ENCODE data around the gene NEB.

Gene NEB

DNA sequence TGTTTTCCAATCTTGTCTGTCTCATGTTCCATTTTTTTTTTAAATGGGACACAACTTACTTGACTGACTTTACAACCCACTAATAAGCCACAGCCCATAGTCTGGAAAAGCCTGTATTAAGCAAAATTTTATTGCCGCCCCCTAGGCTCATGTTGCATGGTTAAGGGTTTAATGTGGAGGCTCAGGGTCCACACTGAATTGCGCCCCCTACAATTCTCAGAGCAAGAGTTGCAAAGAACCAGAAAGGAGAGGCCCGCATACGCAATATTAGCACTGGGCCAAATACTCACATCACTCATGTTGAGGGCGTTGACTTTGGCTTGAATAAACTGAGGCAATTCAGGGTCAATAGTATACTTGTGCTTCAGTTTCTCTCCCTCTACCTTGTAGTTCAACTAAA is 65.5 kb downstream of the NEB start:
- TF ChIP-seq, protein P1, sequence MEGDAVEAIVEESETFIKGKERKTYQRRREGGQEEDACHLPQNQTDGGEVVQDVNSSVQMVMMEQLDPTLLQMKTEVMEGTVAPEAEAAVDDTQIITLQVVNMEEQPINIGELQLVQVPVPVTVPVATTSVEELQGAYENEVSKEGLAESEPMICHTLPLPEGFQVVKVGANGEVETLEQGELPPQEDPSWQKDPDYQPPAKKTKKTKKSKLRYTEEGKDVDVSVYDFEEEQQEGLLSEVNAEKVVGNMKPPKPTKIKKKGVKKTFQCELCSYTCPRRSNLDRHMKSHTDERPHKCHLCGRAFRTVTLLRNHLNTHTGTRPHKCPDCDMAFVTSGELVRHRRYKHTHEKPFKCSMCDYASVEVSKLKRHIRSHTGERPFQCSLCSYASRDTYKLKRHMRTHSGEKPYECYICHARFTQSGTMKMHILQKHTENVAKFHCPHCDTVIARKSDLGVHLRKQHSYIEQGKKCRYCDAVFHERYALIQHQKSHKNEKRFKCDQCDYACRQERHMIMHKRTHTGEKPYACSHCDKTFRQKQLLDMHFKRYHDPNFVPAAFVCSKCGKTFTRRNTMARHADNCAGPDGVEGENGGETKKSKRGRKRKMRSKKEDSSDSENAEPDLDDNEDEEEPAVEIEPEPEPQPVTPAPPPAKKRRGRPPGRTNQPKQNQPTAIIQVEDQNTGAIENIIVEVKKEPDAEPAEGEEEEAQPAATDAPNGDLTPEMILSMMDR (IDR thresholded peaks at IDR 0.05; ENCODE audit: insufficient read depth, low read length, missing control alignments), result no peak
- no peak overlapping the region for H3K4me3 ChIP-seq (ENCODE audit: low read depth, low read length)
- POLR2A ChIA-PET, result no interaction called here
- CTCF ChIA-PET, result no interaction called here
- DNase-seq (ENCODE audit: low read depth, low spot score), result no peak

DNA sequence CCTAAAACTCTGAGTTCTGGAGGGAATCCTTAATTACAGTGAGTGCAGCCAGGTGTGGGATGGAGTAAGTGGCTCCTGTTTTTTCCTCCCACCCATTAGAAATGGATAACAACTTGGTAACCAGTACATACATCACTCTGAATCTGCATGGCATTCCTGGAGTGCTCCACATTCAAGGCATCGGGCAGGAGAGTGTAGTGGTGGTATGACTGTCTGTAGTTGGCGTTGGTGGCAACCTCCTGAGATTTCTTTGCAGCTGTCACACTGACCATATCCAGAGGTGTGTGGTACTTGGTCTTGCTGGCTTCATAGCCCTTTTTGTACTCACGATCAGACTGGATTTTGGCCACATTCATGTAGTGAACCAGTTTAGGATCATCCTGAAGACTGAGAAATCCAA is 68.3 kb downstream of the NEB start:
- ChIA-PET POLR2A (no interaction called here), CTCF (no interaction called here)
- TF ChIP-seq, protein P1 (IDR thresholded peaks at IDR 0.05; ENCODE audit: insufficient read depth, low read length, missing control alignments), result no peak
- H3K4me3 ChIP-seq (ENCODE audit: low read depth, low read length), result no peak overlapping the region
- DNase-seq (ENCODE audit: low read depth, low spot score), result no peak

DNA sequence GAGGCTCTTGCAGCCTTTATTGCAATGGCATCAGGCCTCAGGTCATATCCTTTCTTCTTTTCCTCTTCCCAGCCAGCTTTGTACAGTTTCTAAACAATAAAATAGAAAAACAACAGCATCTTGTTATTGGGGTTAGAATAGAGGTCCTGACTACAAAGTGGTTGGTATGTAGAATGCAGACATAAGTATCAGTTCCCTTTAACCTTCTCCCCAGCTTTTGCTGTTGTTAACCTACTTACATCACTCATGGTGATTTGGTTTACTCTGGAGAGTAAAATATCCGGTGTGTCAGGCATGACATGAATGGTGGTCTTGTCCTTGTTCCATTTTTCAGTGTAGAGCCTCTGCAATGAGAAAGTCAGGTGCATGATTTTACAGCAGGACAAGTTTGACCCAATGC is 69.8 kb downstream of the NEB start:
- H3K4me3 ChIP-seq (ENCODE audit: low read depth, low read length), result no peak overlapping the region
- ChIA-PET CTCF (no interaction called here), POLR2A (no interaction called here)

DNA sequence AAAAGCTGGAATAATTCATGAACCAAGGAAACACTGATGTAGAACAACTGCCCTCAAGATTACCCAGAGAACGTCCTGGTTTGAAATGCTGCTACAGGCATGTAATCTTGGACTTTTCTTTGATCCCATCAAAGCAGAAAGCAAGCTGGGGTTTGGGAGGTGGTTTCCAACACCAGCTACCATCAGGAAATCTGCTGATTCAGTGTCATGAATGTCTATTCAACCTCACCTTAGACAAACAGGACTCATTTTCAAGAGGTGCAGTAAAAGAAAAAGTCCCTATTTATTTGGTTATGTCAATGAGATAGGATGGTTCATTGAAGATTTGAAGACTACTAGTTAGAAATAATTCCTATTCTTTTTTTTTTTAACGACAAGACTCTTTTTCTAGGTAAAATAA is 72.7 kb downstream of the NEB start:
- TF ChIP-seq, protein P1 (IDR thresholded peaks at IDR 0.05; ENCODE audit: insufficient read depth, low read length, missing control alignments), result no peak
- ChIA-PET CTCF (no interaction called here), POLR2A (no interaction called here)
- DNase-seq (ENCODE audit: low read depth, low spot score), result no peak
- no peak overlapping the region for H3K4me3 ChIP-seq (ENCODE audit: low read depth, low read length)

More for the DNA sequence above, 69.8 kb downstream of the NEB start:
- TF ChIP-seq, protein P1 (IDR thresholded peaks at IDR 0.05; ENCODE audit: insufficient read depth, low read length, missing control alignments), result no peak
- no peak for DNase-seq (ENCODE audit: low read depth, low spot score)

GRCh38 chr2:151658081-151658480 is 76.2 kb downstream of the NEB start:
- CTCF ChIA-PET, result no interaction called here
- H3K4me3 ChIP-seq (ENCODE audit: low read depth, low read length), result no peak overlapping the region
- POLR2A ChIA-PET, result no interaction called here
- TF ChIP-seq, protein P1 (IDR thresholded peaks at IDR 0.05; ENCODE audit: insufficient read depth, low read length, missing control alignments), result no peak
- no peak for DNase-seq (ENCODE audit: low read depth, low spot score)

GRCh38 chr2:151657667-151658076 is 76.6 kb downstream of the NEB start:
- no peak for DNase-seq (ENCODE audit: low read depth, low spot score)
- ChIA-PET CTCF (no interaction called here), POLR2A (no interaction called here)
- H3K4me3 ChIP-seq (ENCODE audit: low read depth, low read length), result no peak overlapping the region
- TF ChIP-seq, protein P1 (IDR thresholded peaks at IDR 0.05; ENCODE audit: insufficient read depth, low read length, missing control alignments), result no peak
